D721Med (cell line): Measurements from ENCODE around the gene TMEM31.

ENCODE experiments used
- DNase-seq: peaks from one replicate; pipeline ENCODE4 v3.0.0; 2011; ENCODE audit warnings: low spot score; ENCODE audit not compliant: insufficient read length
- FAIRE-seq: peaks from 2 replicates; lab custom pipeline; 2011; peaks lifted over from hg19 to GRCh38; lab: Jason Lieb, UNC
- TF ChIP-seq, protein P1 (sequence below): IDR thresholded peaks from 2 replicates; pipeline ENCODE4 v1.5.1; 2012; ENCODE audit warnings: mild to moderate bottlenecking, control low read depth; ENCODE audit not compliant: insufficient read depth; ENCODE audit errors: missing control alignments

Gene TMEM31

DNA sequence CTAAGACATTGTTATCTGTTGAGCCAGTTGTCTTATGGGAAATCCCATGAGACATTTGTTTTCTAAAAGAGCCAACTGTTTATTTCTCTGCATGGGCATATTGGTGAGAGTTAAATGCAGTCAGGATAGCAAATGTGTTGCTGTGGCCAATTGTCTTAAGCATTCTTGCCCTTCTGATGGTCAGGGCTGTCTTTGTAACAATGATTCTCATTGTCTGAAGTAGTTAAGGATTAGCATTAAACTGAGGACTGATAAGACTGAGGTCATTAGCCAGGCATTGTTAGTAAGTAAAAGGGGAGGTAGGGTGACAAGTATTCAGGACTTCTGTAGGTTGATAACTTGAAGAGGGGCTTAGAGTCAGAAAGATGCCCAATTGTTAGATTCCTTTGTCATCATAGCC lies 13.0 kb upstream of the TMEM31 start:
- TF ChIP-seq, protein P1, sequence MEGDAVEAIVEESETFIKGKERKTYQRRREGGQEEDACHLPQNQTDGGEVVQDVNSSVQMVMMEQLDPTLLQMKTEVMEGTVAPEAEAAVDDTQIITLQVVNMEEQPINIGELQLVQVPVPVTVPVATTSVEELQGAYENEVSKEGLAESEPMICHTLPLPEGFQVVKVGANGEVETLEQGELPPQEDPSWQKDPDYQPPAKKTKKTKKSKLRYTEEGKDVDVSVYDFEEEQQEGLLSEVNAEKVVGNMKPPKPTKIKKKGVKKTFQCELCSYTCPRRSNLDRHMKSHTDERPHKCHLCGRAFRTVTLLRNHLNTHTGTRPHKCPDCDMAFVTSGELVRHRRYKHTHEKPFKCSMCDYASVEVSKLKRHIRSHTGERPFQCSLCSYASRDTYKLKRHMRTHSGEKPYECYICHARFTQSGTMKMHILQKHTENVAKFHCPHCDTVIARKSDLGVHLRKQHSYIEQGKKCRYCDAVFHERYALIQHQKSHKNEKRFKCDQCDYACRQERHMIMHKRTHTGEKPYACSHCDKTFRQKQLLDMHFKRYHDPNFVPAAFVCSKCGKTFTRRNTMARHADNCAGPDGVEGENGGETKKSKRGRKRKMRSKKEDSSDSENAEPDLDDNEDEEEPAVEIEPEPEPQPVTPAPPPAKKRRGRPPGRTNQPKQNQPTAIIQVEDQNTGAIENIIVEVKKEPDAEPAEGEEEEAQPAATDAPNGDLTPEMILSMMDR: no peak
- no peak for DNase-seq
- no peak for FAIRE-seq

DNA sequence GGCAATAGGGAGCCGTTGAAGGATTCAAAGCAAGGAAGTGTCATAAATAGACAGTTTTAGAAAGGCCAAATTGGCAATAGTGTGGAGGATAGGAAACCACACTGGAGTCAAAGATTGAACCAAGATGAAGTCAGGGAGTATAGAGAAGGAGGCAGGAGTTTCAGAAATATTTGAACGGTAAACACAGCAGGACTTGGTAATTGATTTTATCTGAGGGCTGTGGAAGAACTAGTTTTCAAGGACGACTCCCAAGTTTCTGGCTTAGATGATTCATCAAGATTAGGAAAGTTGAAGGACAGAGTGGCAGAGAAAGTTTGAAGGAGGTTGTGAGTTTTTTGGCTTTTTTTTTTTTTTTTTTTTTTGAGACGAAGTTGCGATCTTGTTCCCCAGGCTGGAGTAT lies 11.5 kb upstream of the TMEM31 start:
- DNase-seq (no peak), FAIRE-seq (no peak)
- TF ChIP-seq, protein P1: no peak

DNA sequence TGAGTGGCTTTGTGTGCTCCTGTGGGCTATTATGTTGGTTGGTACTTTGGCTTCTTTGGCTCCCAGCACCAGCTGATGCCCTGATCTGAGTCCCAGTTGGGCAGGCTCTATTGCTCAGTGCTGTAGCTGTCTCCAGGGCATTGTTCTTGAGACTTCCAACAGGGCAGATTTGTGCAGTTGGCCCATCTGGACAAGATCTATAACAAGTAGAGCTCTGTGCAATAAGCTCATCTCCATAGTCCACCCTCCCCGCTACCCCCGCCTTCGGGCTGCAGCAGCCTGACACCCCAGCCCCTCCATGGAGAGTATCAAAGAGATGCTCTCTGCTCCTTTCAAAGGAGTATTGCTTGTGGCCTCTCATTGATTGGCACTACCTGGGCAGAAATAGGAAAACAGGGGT lies 5.8 kb upstream of the TMEM31 start:
- DNase-seq (no peak), FAIRE-seq (no peak)
- TF ChIP-seq, protein P1: no peak

DNA sequence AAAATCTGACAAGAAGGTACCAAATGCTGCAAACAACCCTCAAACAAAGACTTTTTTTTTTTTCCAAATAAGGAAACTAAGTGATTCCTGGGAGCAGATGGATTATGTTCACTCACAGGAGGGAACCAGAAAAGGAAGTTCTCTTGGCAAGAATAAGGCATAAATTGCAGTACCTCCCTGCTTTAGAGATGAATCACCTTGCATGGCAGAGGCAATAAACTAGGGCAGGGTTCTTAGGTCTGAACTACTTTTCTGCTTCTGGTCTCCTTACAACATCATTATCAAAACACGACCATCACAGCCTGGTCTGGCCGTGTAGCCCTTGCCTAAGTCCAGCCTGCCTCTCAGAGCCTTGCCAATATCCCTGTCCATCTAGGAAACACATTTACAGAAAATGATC lies 6.3 kb downstream of the TMEM31 start:
- no peak for FAIRE-seq
- no peak for DNase-seq
- TF ChIP-seq, protein P1: no peak

DNA sequence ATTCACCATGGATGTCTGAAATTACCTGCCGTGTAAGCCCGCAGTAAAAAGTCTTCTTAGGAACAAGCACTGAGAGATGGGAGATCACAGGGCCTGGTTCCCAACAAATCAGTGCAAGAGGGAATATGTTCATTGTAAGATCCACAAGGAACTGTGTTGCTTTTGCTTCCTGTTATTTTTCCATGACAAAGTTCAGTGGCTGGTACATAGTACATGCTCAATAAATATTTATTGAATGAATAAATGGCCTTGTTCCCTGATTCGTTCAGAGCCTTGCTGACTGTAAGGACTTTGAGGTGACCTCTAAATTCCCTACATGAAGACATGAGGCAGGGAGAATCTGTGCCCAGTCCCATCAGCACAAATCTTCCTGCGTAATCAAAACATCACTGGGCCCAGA lies 7.4 kb downstream of the TMEM31 start:
- TF ChIP-seq, protein P1: no peak
- FAIRE-seq (no peak), DNase-seq (no peak)

DNA sequence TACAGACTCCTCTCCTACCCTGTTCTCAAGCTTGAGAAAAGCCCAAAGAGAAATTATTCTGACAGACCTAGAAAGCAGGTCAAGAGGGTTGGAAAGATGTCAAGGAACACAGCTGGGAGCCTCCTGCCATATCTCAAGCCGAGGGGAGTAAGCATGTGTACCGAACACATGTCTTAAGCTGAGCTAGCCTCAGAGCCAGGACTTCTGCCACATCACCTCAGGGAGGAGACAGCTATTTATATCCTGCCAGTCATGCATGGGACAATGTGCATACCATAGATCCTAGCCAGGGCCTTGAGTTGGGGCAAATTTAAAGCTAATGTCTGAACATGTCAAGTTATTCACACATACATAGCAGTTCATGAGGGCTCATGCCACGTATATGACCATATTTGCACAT lies 11.8 kb downstream of the TMEM31 start:
- no peak for FAIRE-seq

DNA sequence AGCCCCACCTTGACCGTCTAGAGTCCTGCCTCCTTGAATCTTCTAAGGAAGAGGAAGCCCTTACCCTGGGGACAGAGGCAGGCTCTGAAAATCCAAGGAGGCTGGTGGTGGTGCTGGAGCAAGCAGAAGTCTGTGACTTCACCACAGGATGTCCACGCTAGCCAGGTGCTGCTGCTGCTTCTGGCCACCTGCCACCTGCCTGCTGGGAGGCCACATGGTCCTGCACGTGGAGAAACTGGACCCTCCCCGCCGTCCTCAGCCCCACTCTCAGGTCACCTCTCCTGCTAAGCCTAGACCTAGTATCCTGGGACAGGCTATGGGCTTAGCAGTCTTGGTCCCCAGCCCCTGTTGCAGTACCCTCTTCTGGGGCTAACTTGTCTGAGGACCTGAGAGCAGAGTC lies 15.8 kb downstream of the TMEM31 start:
- TF ChIP-seq, protein P1: no peak
- FAIRE-seq (no peak), DNase-seq (no peak)

More for the DNA sequence above, 11.8 kb downstream of the TMEM31 start:
- DNase-seq: no peak
- TF ChIP-seq, protein P1: no peak
